SJSA1 (cell line): ENCODE data around the gene CFTR. TPM values are rescaled to one million over a fixed set of nuclear protein-coding genes. Genes with fewer than 3 reads are reported as not detected.
"Not testable (repeated sequence)": the region's sequence is repeated elsewhere in the genome, so short reads cannot be mapped to it uniquely, and the experiment has no call there.

Experiments used
- DNase-seq, 2 experiments: peaks; one replicate each; pipeline ENCODE4 v3.0.0-alpha.2; 2015 to 2020; ENCODE audit warnings: low spot score in 2 of 2, low read depth in 1 of 2
- H3K27ac ChIP-seq: fragments of 250-450 bp; sonication (Bioruptor Pico); 2 replicates; pipeline ENCODE4 v1.5.1; 2020; ENCODE audit warnings: mild to moderate bottlenecking, moderate library complexity
- H3K27me3 ChIP-seq: fragments of 250-450 bp; sonication (Bioruptor Pico); replicated peaks from 2 replicates; pipeline ENCODE4 v1.5.1; 2020; ENCODE audit warnings: mild to moderate bottlenecking, moderate library complexity
- H3K36me3 ChIP-seq: fragments of 250-450 bp; sonication (Bioruptor Pico); 2 replicates; pipeline ENCODE4 v1.5.1; 2020; ENCODE audit warnings: mild to moderate bottlenecking
- H3K4me1 ChIP-seq: fragments of 250-450 bp; sonication (Bioruptor Pico); replicated peaks from 2 replicates; pipeline ENCODE4 v1.6.1; 2021; ENCODE audit warnings: mild to moderate bottlenecking
- H3K4me3 ChIP-seq: fragments of 250-450 bp; sonication (Bioruptor Pico); 2 replicates; pipeline ENCODE4 v1.5.1; 2020; ENCODE audit warnings: mild to moderate bottlenecking
- H3K9me3 ChIP-seq: fragments of 250-450 bp; sonication (Bioruptor Pico); replicated peaks from 2 replicates; pipeline ENCODE4 v1.5.1; 2020; ENCODE audit warnings: mild to moderate bottlenecking
- total RNA-seq: library from RNA; depleted of rRNA; stranded (reverse); fragments of >200 nt; shearing (Covaris generic); gene quantifications from 2 replicates; pipeline ENCODE4 v1.2.3, GENCODE V29; 2014; rRNA removed

CFTR gene
- total RNA-seq, 1 experiment from 2014 or later, result 0.08 TPM

DNA sequence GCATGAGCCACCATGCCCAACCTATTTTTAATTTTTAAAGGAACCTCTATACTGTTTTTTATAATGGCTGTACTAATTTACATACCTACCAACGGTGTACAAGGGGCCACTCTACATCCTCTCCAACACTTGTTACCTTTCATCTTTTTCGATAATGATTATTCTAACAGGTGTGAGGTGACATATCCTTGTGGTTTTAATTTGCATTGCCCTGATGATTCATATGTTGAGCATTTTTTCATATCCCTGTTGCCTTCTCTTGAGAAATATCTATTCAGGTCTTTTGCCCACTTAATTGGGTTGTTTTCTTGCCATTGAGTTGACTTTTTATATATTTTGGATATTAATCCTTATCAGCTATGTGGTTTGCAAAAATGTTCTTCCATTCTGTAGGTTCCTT, 226.4 kb downstream of the CFTR start:
- no peak for DNase-seq
- no peaks in the 10 kb centered on the region for H3K4me1 ChIP-seq
- H3K27me3 ChIP-seq, result 0 out of 2 replicates have a peak, but pooled peaks cover 3% of the 10 kb centered on the region
- H3K36me3 ChIP-seq, result no peaks in the 10 kb centered on the region
- H3K4me3 ChIP-seq, result no peak overlapping the region
- H3K9me3 ChIP-seq, result no peaks in the 10 kb centered on the region
- no peak overlapping the region for H3K27ac ChIP-seq

GRCh38 chr7:117707080-117707479, 227.3 kb downstream of the CFTR start:
- DNase-seq, result no peak
- Histone ChIP-seq H3K27me3 (no peaks in the 10 kb centered on the region), H3K4me1 (no peaks in the 10 kb centered on the region), H3K36me3 (no peaks in the 10 kb centered on the region), H3K27ac (no peak overlapping the region), H3K9me3 (no peaks in the 10 kb centered on the region), H3K4me3 (no peak overlapping the region)

GRCh38 chr7:117708173-117708572, 228.3 kb downstream of the CFTR start:
- H3K4me1 ChIP-seq, result not testable (repeated sequence)

DNA sequence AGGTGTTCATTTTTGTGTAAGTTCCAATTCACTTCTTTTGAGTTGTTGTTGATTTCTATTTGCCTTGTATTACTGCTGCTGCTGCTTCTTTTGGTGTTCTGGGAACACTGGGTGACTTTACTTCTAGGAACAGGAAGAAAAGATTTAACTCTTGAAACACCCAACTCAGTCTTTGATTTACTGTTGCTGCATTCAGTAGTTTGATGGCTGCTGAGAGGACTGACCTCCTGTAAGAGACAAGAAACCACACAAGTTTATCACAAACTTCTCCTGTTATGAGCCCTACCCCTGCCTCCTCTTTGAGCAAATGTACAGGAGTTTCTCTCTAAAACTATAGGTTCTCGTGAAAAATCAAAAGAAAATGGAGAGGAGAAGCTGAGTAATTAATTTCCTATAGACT, 231.7 kb downstream of the CFTR start:
- Histone ChIP-seq H3K4me3 (no peak overlapping the region), H3K27ac (no peak overlapping the region), H3K9me3 (no peaks in the 10 kb centered on the region), H3K27me3 (no peaks in the 10 kb centered on the region), H3K36me3 (no peaks in the 10 kb centered on the region), H3K4me1 (no peaks in the 10 kb centered on the region)
- no peak for DNase-seq

More at GRCh38 chr7:117708173-117708572, 228.3 kb downstream of the CFTR start:
- not testable (repeated sequence) for DNase-seq, H3K27ac ChIP-seq, H3K27me3 ChIP-seq, H3K36me3 ChIP-seq, H3K4me3 ChIP-seq, H3K9me3 ChIP-seq

- no peaks in the 10 kb centered on the region for H3K36me3 ChIP-seq
- no peaks in the 10 kb centered on the region for H3K9me3 ChIP-seq
- H3K4me1 ChIP-seq, result no peaks in the 10 kb centered on the region
- no peak overlapping the region for H3K27ac ChIP-seq
- no peaks in the 10 kb centered on the region for H3K27me3 ChIP-seq
- H3K4me3 ChIP-seq, result no peak overlapping the region
- peak in 1 of 2 experiments; percentile 50 for DNase-seq
These were observed 236.1 kb downstream of the CFTR start for GRCh38 chr7:117715784-117716445.

GRCh38 chr7:117716707-117717299, 237.0 kb downstream of the CFTR start:
- Histone ChIP-seq H3K27ac (no peak overlapping the region), H3K4me1 (no peaks in the 10 kb centered on the region), H3K4me3 (no peak overlapping the region), H3K27me3 (no peaks in the 10 kb centered on the region), H3K36me3 (no peaks in the 10 kb centered on the region), H3K9me3 (no peaks in the 10 kb centered on the region)
- no peak for DNase-seq

- no peak for DNase-seq
- no peak overlapping the region for H3K27ac ChIP-seq
These were observed 237.5 kb downstream of the CFTR start for GRCh38 chr7:117717357-117717756.

More at GRCh38 chr7:117717357-117717756, 237.5 kb downstream of the CFTR start:
- Histone ChIP-seq H3K4me3 (no peak overlapping the region), H3K27me3 (no peaks in the 10 kb centered on the region), H3K4me1 (no peaks in the 10 kb centered on the region), H3K36me3 (no peaks in the 10 kb centered on the region), H3K9me3 (no peaks in the 10 kb centered on the region)

Other genes with a start within 250 kb of the CFTR start
- gene WNT2, start 157.0 kb upstream of the CFTR start, total RNA-seq, result 2.5 and 3.3 TPM in 2 replicates
- not detected in 2 replicates for gene ASZ1, start 52.5 kb upstream of the CFTR start, total RNA-seq